Heart left ventricle (tissue), 16 donors: ENCODE results near the gene CSNK1G1. TPM values are rescaled to one million over a fixed set of nuclear protein-coding genes. Genes with fewer than 3 reads are reported as not detected.
A peak's percentile ranks its signal among the peaks of the same experiment; 100 is the strongest.

Source experiments
- ATAC-seq, 4 donors: fragments of 200-7000 bp; cut with Tn5 transposase; one replicate each; pipeline ENCODE4 v1.9.1; 2020 to 2022; ENCODE audit warnings: moderate library complexity in 4 of 4, mild to moderate bottlenecking in 3 of 4, moderate number of reproducible peaks in 1 of 4
- DNase-seq, 5 donors: peaks; one replicate each; pipeline ENCODE4 v3.0.0-alpha.2; 2020
- H3K27ac ChIP-seq, 12 donors: fragments of 200-600 bp; sonication (generic) in 4 of 12; one replicate each; pipeline versions ENCODE4 v1.5.0 to v1.8.0; 2016 to 2022; ENCODE audit warnings: mild to moderate bottlenecking in 2 of 12
- H3K27me3 ChIP-seq, 9 donors: fragments of 200-600 bp; sonication (generic) in 2 of 9; one replicate each; pipeline versions ENCODE4 v1.5.1 to v1.8.0; 2016 to 2022; ENCODE audit warnings: mild to moderate bottlenecking in 3 of 9
- H3K36me3 ChIP-seq, 9 donors: fragments of 200-600 bp; sonication (generic) in 2 of 9; one replicate each; pipeline versions ENCODE4 v1.5.0 to v1.8.0; 2018 to 2022; ENCODE audit warnings: mild to moderate bottlenecking in 2 of 9
- H3K4me1 ChIP-seq, 12 donors: fragments of 200-600 bp; sonication (generic) in 4 of 12; one replicate each; pipeline versions ENCODE4 v1.5.0 to v1.8.0; 2016 to 2022; ENCODE audit warnings: mild to moderate bottlenecking in 3 of 12
- H3K4me3 ChIP-seq, 12 donors: fragments of 200-600 bp; sonication (generic) in 4 of 12; one replicate each; pipeline versions ENCODE4 v1.5.0 to v1.8.0; 2017 to 2022; ENCODE audit warnings: mild to moderate bottlenecking in 9 of 12, moderate library complexity in 4 of 12
- H3K9me3 ChIP-seq, 12 donors: fragments of 200-600 bp; sonication (generic) in 4 of 12; one replicate each; pipeline versions ENCODE4 v1.5.0 to v1.8.0; 2016 to 2022; ENCODE audit warnings: mild to moderate bottlenecking in 1 of 12
- CTCF ChIP-seq, 12 donors: fragments of 200-600 bp; sonication (generic) in 4 of 12; IDR thresholded peaks; one replicate each; pipeline versions ENCODE4 v1.5.0 to v1.8.0; 2018 to 2022; ENCODE audit warnings: antibody characterized with exemption in 12 of 12, mild to moderate bottlenecking in 5 of 12
- POLR2A ChIP-seq, 2 donors: fragments of 450-650 bp; IDR thresholded peaks; one replicate each; pipeline ENCODE4 v1.6.1; 2017; ENCODE audit warnings: antibody characterized with exemption in 2 of 2, mild to moderate bottlenecking in 2 of 2, moderate library complexity in 2 of 2
- WGBS, 4 donors: extraction: QIAGEN DNeasy Blood & Tissue Kit in 2 of 4; methylation state at CpG; one replicate each; pipeline versions ENCODE4 v1.1.5 to v1.1.7; 2013 to 2018; 5-methylcytosine and 5-hydroxymethylcytosine counted together
- intact Hi-C, 10 donors: fragments of 100-400 bp; cut with DNase I; formaldehyde crosslinking; loops; one replicate each; pipeline versions ENCODE4 v1.11.1 to v1.14.2; 2022
- polyA plus RNA-seq, 2 donors: library from polyadenylated mRNA; stranded (reverse); fragments of 200-250 nt; gene quantifications; one replicate each; pipeline ENCODE4 v1.2.3, GENCODE V29; 2013
- total RNA-seq, 9 donors: library from RNA; depleted of rRNA in 2 of 9; stranded (reverse); fragments of >200 nt in 2 of 9; fragmentation: NEBNext Ultra II Directional in 3 of 9; extraction: Animal tissue kit (Norgen Biotek cat#: 25700) in 3 of 9; gene quantifications; one replicate each; pipeline versions ENCODE4 v1.1.0 to v1.2.4, GENCODE V29; 2016 to 2023
- donor health status: ischemic (EF 13 %, LVEDD 7.1; RV severe dilation, severe dysfunction).
- donor health status: healthy with polysubstance abuse.
- donor health status: DM: no; HTN: yes; CAD: no.
- donor health status: DM: no; HTN: no; CAD: no.
- donor health status: ischemic (EF 25% LVEDD 6.9; RV normal size, moderate dysfunction).
- donor health status: ischemic (EF 25% LVEDD 5.7; RV mildly dilated, moderate dysfunction).
- donor health status: healthy.
- donor health status: DM: yes; HTN: yes; CAD: no.
- donor health status: ischemic (EF 35%, LVEDD 5.7; RV mildly dilated, moderate dysfunction).
- donor health status: nonischemic (EF 11% LVEDD 7.7; RV severe dilation, severe dysfunction).
- donor health status: DM: yes; HTN: yes; CAD: no.
- donor health status: PGD.
- donor health status: ischemic (EF 29% LVEDD 5.4; RV normal size, mild dysfunction).
- donor health status: nonischemic (EF 23%, LVEDD 6.1; RV moderate dilation, normal function).

The CSNK1G1 gene
- total and polyA plus RNA-seq, 11 donors, result 1.4 to 15.0 (median 7.4) TPM

GRCh38 chr15:64205202-64205601, 150.8 kb downstream of the CSNK1G1 start:
- ATAC-seq (no peak), DNase-seq (no peak)
- H3K4me3 ChIP-seq, result no peak overlapping the region
- TF ChIP-seq POLR2A (IDR thresholded peaks at IDR 0.05) (no peak), CTCF (IDR thresholded peaks at IDR 0.05) (no peak)
- H3K27ac ChIP-seq, result no peak overlapping the region
- no peaks in the 10 kb centered on the region for H3K27me3 ChIP-seq
- intact Hi-C loops, result loop anchor here in 4 of 10 donors (5.0 to 10.0 kb wide), 4 partner anchors 147 to 470 kb away; partner anchors contain the start of gene CSNK1G1 (in 1 of the 4)
- H3K9me3 ChIP-seq, result no peaks in the 10 kb centered on the region
- peaks cover 0 to 59% (median 50%) of the 10 kb centered on the region in 9 donors for H3K36me3 ChIP-seq
- no peaks in the 10 kb centered on the region for H3K4me1 ChIP-seq

- Histone ChIP-seq H3K27me3 (no peaks in the 10 kb centered on the region), H3K27ac (no peak overlapping the region), H3K4me3 (no peak overlapping the region), H3K9me3 (no peaks in the 10 kb centered on the region), H3K36me3 (peaks cover 0 to 62% (median 30%) of the 10 kb centered on the region in 9 donors), H3K4me1 (peaks cover 0 to 6% (median 0%) of the 10 kb centered on the region in 12 donors)
- WGBS, 4 donors, result 73 to 85% (median 78%) methylated on average over 1 of the region's 1 CpG
- ATAC-seq (peak in 1 of 4 donors; percentile 31), DNase-seq (no peak)
- TF ChIP-seq CTCF (IDR thresholded peaks at IDR 0.05) (no peak), POLR2A (IDR thresholded peaks at IDR 0.05) (no peak)
- intact Hi-C loops, result no loop called here
Measured at GRCh38 chr15:64197425-64197824, 158.5 kb downstream of the CSNK1G1 start.

- Histone ChIP-seq H3K9me3 (no peaks in the 10 kb centered on the region), H3K27ac (no peak overlapping the region), H3K27me3 (no peaks in the 10 kb centered on the region), H3K36me3 (peaks cover 0 to 37% (median 20%) of the 10 kb centered on the region in 9 donors), H3K4me3 (no peak overlapping the region), H3K4me1 (peaks cover 0 to 6% (median 0%) of the 10 kb centered on the region in 12 donors)
- intact Hi-C loops, result no loop called here
- WGBS, 4 donors, result 78 to 85% (median 82%) methylated on average over 6 of the region's 6 CpGs
- TF ChIP-seq POLR2A (IDR thresholded peaks at IDR 0.05), result no peak
- TF ChIP-seq CTCF (IDR thresholded peaks at IDR 0.05), result no peak
- DNase-seq, result no peak
- no peak for ATAC-seq
Measured at GRCh38 chr15:64193971-64194370, 162.0 kb downstream of the CSNK1G1 start.

DNA sequence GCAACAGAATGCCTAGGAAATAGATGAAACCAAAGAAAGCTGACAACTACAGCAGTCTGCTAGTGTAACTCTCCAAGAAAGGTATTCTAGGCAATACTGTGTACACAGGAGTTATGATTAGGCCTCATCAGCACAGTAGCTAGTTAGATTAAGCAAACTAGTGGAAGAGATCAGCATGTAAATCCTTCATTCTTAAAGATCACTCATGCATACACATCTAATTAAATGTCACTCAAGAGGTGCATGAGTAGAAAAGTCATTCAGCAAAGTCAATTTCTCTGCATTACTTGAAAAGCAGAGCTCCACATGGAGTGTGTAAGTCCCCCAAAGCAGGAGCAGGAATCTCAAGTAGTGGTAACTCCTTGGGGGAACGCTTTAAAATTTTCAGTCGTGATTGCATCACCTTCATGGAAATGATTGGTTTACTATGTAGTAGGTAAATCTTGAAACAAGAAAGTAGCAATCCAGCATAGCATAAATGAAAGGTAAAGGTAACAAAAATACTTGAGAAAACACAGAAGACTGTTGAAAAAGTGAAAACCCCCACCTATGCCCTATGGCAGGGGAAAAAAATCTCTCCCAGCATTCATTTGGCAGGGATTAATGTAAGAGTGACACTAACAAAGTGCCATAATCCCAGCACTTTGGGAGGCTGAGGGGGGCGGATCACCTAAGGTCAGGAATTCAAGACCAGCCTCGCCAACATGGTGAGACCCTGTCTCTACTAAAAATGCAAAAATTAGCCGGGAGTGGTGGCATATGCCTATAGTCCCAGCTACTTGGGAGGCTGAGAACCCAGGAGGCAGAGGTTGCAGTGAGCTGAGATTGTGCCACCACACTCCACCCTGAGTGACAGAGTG, 163.8 kb downstream of the CSNK1G1 start:
- no peaks in the 10 kb centered on the region for H3K9me3 ChIP-seq
- no peak for TF ChIP-seq CTCF (IDR thresholded peaks at IDR 0.05)
- no peak for TF ChIP-seq POLR2A (IDR thresholded peaks at IDR 0.05)
- 95 to 98% (median 96%) methylated on average over 5 of the region's 5 CpGs for WGBS, 4 donors

More for the DNA sequence above, 163.8 kb downstream of the CSNK1G1 start:
- intact Hi-C loops, result no loop called here
- Histone ChIP-seq H3K36me3 (peaks cover 0 to 47% (median 30%) of the 10 kb centered on the region in 9 donors), H3K4me3 (no peak overlapping the region), H3K27ac (no peak overlapping the region), H3K27me3 (no peaks in the 10 kb centered on the region), H3K4me1 (peaks cover 0 to under 1% (median 0%) of the 10 kb centered on the region in 12 donors)
- no peak for ATAC-seq
- no peak for DNase-seq
